ENCODE data around the gene ZNF485. TPM values are rescaled to one million over a fixed set of nuclear protein-coding genes. Genes with fewer than 3 reads are reported as not detected.
A peak's percentile ranks its signal among the peaks of the same experiment; 100 is the strongest.

ZNF485 gene
- total and polyA plus RNA-seq, 10 of the 15 experiments (the other 5 are each of a cell fraction or from before 2014, with no cell fraction given) = 3.2 to 7.6 (median 5.1) TPM

GRCh38 chr10:43574001-43574892 lies 32.0 kb upstream of the ZNF485 start, which contains the start of gene ZNF239 (continued):
- TF ChIP-seq BCLAF1 (IDR thresholded peaks at IDR 0.05) = no peak
- TF ChIP-seq DPF2 (IDR thresholded peaks at IDR 0.05) = peak; percentile 38; the same call in 1 of the 2 replicates
- no peak for TF ChIP-seq POLR2AphosphoS5 (IDR thresholded peaks at IDR 0.05; ENCODE audit: low read length)
- TF ChIP-seq SMAD1 (IDR thresholded peaks at IDR 0.05; ENCODE audit: low read depth, partially characterized antibody) = no peak
- TF ChIP-seq BCL11A (IDR thresholded peaks at IDR 0.05; ENCODE audit: low read depth, low read length) = no peak
- peak; percentile 73 for TF ChIP-seq ZBTB40 (IDR thresholded peaks at IDR 0.05; ENCODE audit: borderline replicate concordance)
- no peak for TF ChIP-seq FOS (IDR thresholded peaks at IDR 0.05; ENCODE audit: borderline replicate concordance, extremely low read depth, insufficient read length)
- TF ChIP-seq SMARCA5 (IDR thresholded peaks at IDR 0.05) = no peak
- no peak for TF ChIP-seq HSF1 (IDR thresholded peaks at IDR 0.05; ENCODE audit: low read depth, low read length)
- TF ChIP-seq NR2C1 (IDR thresholded peaks at IDR 0.05) = peak; percentile 71
- TF ChIP-seq CHD1 (IDR thresholded peaks at IDR 0.05; ENCODE audit: low read depth, low read length) = no peak
- no peak for TF ChIP-seq RCOR1 (conservative IDR thresholded peaks at IDR 0.05; ENCODE audit: low read depth, low read length)
- no peak for TF ChIP-seq NFYA (IDR thresholded peaks at IDR 0.05; ENCODE audit: borderline replicate concordance, low read depth, low read length)
- no peak for TF ChIP-seq CBX5 (IDR thresholded peaks at IDR 0.05; ENCODE audit: low read depth)
- 0 out of 2 replicates have a peak, but pooled peaks have one; percentile 50 for TF ChIP-seq ZNF687 (IDR thresholded peaks at IDR 0.05)
- TF ChIP-seq SRF (IDR thresholded peaks at IDR 0.05; ENCODE audit: low read depth in 2 of 2, low read length in 2 of 2) = no peak
- no peak for TF ChIP-seq KLF5 (IDR thresholded peaks at IDR 0.05; ENCODE audit: partially characterized antibody)
